ENCODE results near the gene CABP2. TPM values are rescaled to one million over a fixed set of nuclear protein-coding genes. Genes with fewer than 3 reads are reported as not detected.
"Not testable (repeated sequence)": the region's sequence is repeated elsewhere in the genome, so short reads cannot be mapped to it uniquely, and the experiment has no call there.

The CABP2 gene
- total RNA-seq, 1 donor from 2014 or later: not detected

DNA sequence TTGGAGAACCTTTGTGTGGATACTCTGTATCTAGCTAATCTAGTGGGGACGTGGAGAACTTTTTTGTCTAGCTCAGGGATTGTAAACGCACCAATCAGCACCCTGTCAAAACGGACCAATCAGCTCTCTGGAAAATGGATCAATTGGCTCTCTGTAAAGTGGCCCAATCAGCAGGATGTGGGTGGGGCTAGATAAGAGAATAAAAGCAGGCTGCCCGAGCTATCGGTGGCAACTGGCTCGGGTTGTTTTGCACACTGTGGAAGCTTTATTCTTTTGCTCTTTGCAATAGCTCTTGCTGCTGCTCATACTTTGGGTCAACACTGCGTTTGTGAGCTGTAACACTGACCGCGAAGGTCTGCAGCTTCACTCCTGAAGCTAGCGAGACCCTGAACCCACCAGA lies 46.6 kb downstream of the CABP2 start:
- DNase-seq (ENCODE audit: low spot score): not testable (repeated sequence)

DNA sequence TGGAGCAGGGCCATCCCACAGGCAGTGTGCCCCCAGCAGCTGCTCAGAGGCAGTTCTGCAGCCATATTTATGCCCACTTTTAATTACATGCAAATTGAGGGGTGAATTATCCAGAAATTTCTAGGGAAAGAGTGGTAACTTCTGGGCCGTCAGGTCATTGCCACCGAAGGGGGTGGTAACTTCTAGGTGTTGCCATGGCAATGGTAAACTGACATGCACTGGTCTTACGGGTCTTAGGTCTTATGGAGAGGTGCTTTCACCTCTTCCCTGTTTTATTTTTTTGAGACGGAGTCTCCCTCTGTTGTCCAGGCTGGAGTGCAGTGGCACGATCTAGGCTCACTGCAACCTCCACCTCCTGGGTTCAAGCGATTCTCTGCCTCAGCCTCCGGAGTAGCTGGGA lies 50.4 kb downstream of the CABP2 start:
- no peak for DNase-seq (ENCODE audit: low spot score)

DNA sequence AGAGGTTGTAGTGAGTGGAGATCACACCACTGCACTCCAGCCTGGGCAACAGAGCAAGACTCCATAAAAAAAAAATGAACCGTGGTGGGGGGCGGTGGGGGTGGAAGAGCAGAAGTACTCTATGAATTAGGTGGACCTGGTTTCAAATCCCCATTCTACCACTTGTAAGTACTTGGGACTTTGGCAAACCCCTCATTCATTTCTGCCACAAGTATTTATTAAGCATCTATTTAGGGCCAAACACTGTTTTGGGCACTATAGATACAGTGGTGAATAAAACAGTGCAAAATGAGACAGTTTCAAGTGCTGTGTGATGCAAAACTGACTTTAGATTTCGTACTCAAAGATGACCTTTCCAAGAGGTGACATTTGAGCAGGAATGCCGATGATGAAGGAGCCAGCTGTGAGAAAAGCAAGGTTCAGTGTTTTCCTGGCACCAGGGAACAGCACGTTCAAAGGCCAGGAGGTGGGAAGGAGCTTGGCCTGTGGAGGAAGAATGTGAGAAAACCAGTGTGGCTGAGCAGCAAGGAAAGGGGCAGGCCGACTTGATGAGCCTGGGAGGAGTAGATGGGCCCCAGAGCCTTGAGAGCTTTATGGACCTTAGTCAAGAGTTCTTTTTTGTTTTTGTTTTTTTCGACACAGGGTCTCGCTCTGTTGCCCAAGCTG lies 52.8 kb downstream of the CABP2 start:
- DNase-seq (ENCODE audit: low spot score): no peak

DNA sequence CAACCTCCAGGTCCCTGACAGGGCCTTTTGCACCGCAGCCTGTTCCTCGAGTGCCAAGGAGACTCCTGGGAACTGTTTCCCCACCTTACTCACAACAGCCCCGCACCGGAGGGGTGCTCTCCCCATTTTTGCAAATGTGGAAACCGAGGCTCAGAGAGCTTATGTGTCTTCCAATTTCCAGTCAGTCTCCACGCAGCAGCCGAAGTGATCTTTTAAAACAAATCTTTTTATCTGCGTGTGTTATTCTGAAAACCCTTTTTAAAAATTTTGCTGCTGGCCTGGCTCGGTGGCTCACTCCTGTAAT lies 53.8 kb downstream of the CABP2 start:
- DNase-seq (ENCODE audit: low spot score): no peak

Other genes starting within 250 kb of the CABP2 start
- gene ANKRD13D, start 234.1 kb downstream of the CABP2 start, total RNA-seq: 80.5 TPM
- gene SSH3, start 219.9 kb downstream of the CABP2 start, total RNA-seq: 107 TPM
- gene POLD4, start 169.9 kb downstream of the CABP2 start, total RNA-seq: 87.5 TPM
- 4.0 TPM for gene CLCF1, start 149.8 kb downstream of the CABP2 start, total RNA-seq
- gene RAD9A, start 131.5 kb downstream of the CABP2 start, total RNA-seq: 45.0 TPM
- 140 TPM for gene PPP1CA, start 121.6 kb downstream of the CABP2 start, total RNA-seq
- gene TBC1D10C, start 119.4 kb downstream of the CABP2 start, total RNA-seq: 10.6 TPM
- gene CARNS1, start 107.8 kb downstream of the CABP2 start, total RNA-seq: 78.4 TPM
- 39.7 TPM for gene RPS6KB2, start 95.0 kb downstream of the CABP2 start, total RNA-seq
- 14.7 TPM for gene PTPRCAP, start 85.8 kb downstream of the CABP2 start, total RNA-seq
- 181 TPM for gene CORO1B, start 80.0 kb downstream of the CABP2 start, total RNA-seq
- gene GPR152, start 70.7 kb downstream of the CABP2 start, total RNA-seq: not detected
- gene CABP4, start 68.1 kb downstream of the CABP2 start, total RNA-seq: 3.8 TPM
- 75.1 TPM for gene TMEM134, start 54.2 kb downstream of the CABP2 start, total RNA-seq
- gene AIP, start 40.4 kb downstream of the CABP2 start, total RNA-seq: 94.2 TPM
- 51.0 TPM for gene PITPNM1, start 18.1 kb downstream of the CABP2 start, total RNA-seq
- 95.5 TPM for gene CDK2AP2, start 15.3 kb downstream of the CABP2 start, total RNA-seq
- 1,142 TPM for gene GSTP1, start 60.4 kb upstream of the CABP2 start, total RNA-seq
- 202 TPM for gene NDUFV1, start 83.5 kb upstream of the CABP2 start, total RNA-seq
- gene NUDT8, start 106.5 kb upstream of the CABP2 start, total RNA-seq: 17.8 TPM
- 0.14 TPM for gene TBX10, start 116.3 kb upstream of the CABP2 start, total RNA-seq
- gene ACY3, start 127.3 kb upstream of the CABP2 start, total RNA-seq: 16.0 TPM
- gene ALDH3B2, start 151.2 kb upstream of the CABP2 start, total RNA-seq: 0.63 TPM

All from mucosa of gallbladder (tissue), 1 donor.